Hepatocyte (in vitro differentiated cells): Measurements from ENCODE around the gene FLII. TPM values are rescaled to one million over a fixed set of nuclear protein-coding genes. Genes with fewer than 3 reads are reported as not detected.

ENCODE experiments used
- DNase-seq: peaks from one replicate; pipeline ENCODE4 v3.0.0-alpha.2; 2016; ENCODE audit warnings: low spot score
- H2AFZ ChIP-seq: fragments of 200-600 bp; sonication (generic); 2 replicates; pipeline ENCODE4 v1.6.0; 2016; ENCODE audit warnings: antibody characterized with exemption, mild to moderate bottlenecking
- H3K27ac ChIP-seq: fragments of 200-600 bp; sonication (generic); 2 replicates; pipeline ENCODE4 v1.5.1; 2016; ENCODE audit warnings: mild to moderate bottlenecking
- H3K27me3 ChIP-seq: fragments of 200-600 bp; sonication (generic); 2 replicates; pipeline ENCODE4 v1.6.1; 2016
- H3K36me3 ChIP-seq: fragments of 200-600 bp; sonication (generic); replicated peaks from 2 replicates; pipeline ENCODE4 v1.5.1; 2016; ENCODE audit warnings: low read depth; ENCODE audit not compliant: insufficient read depth
- H3K4me1 ChIP-seq: fragments of 200-600 bp; sonication (generic); 2 replicates; pipeline ENCODE4 v1.5.1; 2016; ENCODE audit warnings: mild to moderate bottlenecking, moderate library complexity; ENCODE audit not compliant: insufficient read depth
- H3K4me2 ChIP-seq: fragments of 200-600 bp; sonication (generic); 2 replicates; pipeline ENCODE4 v1.6.0; 2016
- H3K4me3 ChIP-seq: fragments of 200-600 bp; sonication (generic); 2 replicates; pipeline ENCODE4 v1.5.1; 2016; ENCODE audit warnings: mild to moderate bottlenecking
- H3K79me2 ChIP-seq: fragments of 200-600 bp; sonication (generic); 2 replicates; pipeline ENCODE4 v1.6.0; 2017; ENCODE audit warnings: mild to moderate bottlenecking
- H3K9me2 ChIP-seq: fragments of 200-600 bp; sonication (generic); replicated peaks from 2 replicates; pipeline ENCODE4 v1.6.0; 2017; ENCODE audit warnings: mild to moderate bottlenecking; ENCODE audit not compliant: insufficient read depth
- H3K9me3 ChIP-seq: fragments of 200-600 bp; sonication (generic); 2 replicates; pipeline ENCODE4 v1.5.1; 2016; ENCODE audit warnings: low read depth, mild to moderate bottlenecking
- H4K20me1 ChIP-seq: fragments of 200-600 bp; sonication (generic); 2 replicates; pipeline ENCODE4 v1.6.0; 2016; ENCODE audit warnings: mild to moderate bottlenecking; ENCODE audit not compliant: insufficient read depth, poor library complexity, severe bottlenecking
- EZH2 ChIP-seq: fragments of 200-600 bp; sonication (generic); IDR thresholded peaks from 2 replicates; pipeline ENCODE4 v1.6.1; 2016; ENCODE audit warnings: antibody characterized with exemption, mild to moderate bottlenecking, borderline replicate concordance
- EZH2phosphoT487 ChIP-seq: fragments of 200-600 bp; sonication (generic); IDR thresholded peaks from one replicate; pipeline ENCODE4 v1.6.1; 2018; ENCODE audit warnings: antibody characterized with exemption, mild to moderate bottlenecking, low read depth, moderate library complexity; ENCODE audit not compliant: unreplicated experiment, severe bottlenecking
- WGBS: methylation state at CpG from one replicate; pipeline ENCODE4 v1.1.6; 2016; ENCODE audit warnings: low lambda C conversion rate; ENCODE audit errors: missing lambda C conversion rate; 5-methylcytosine and 5-hydroxymethylcytosine counted together
- polyA plus RNA-seq: library from polyadenylated mRNA; unstranded; fragments of >200 nt; fragmentation: Nextera tagmentation; extraction: Ambion mirVana; gene quantifications from 2 replicates; pipeline ENCODE4 v1.2.1, GENCODE V29; 2016
- total RNA-seq: library from RNA; depleted of rRNA; stranded (reverse); fragments of >200 nt; gene quantifications from 2 replicates; pipeline ENCODE4 v1.2.3, GENCODE V29; 2014
- TF ChIP-seq, protein P1 (sequence below): fragments of 200-600 bp; sonication (generic); IDR thresholded peaks from 2 replicates; pipeline ENCODE4 v1.5.1; 2016; ENCODE audit warnings: antibody characterized with exemption, mild to moderate bottlenecking; ENCODE audit not compliant: poor library complexity

Gene FLII
- total and polyA plus RNA-seq, 2 experiments from 2014 or later: 142 to 188 TPM

DNA sequence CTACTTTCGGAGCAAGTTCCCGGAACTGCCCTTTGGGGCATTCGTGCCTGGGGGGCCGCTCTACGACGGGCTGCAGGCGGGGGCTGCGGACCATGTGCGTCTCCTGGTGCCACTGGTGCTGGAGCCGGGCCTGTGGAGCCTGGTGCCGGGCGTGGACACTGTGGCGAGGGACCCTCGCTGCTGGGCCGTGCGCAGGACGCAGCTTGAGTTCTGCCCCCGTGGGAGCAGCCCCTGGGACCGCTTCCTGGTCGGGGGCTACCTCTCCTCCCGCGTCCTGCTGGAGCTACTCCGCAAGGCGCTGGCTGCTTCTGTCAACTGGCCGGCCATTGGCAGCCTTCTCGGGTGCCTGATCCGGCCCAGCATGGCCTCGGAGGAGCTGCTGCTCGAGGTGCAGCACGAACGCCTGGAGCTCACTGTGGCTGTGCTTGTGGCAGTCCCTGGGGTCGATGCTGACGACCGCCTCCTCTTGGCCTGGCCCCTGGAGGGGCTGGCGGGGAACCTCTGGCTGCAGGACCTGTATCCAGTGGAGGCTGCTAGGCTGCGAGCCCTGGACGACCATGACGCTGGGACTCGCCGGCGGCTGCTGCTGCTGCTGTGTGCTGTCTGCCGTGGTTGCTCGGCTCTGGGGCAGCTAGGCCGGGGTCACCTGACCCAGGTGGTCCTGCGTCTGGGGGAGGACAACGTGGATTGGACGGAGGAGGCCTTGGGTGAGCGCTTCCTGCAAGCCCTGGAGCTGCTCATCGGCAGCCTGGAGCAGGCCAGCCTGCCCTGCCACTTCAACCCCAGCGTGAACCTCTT lies 5.5 kb upstream of the FLII start:
- no peaks in the 10 kb centered on the region for H3K36me3 ChIP-seq
- H2AFZ ChIP-seq: no peak overlapping the region
- H4K20me1 ChIP-seq: no peaks in the 10 kb centered on the region
- no peaks in the 10 kb centered on the region for H3K9me3 ChIP-seq
- H3K4me2 ChIP-seq: no peak overlapping the region
- H3K9me2 ChIP-seq: no peaks in the 10 kb centered on the region
- DNase-seq: no peak
- peaks cover 14% of the 10 kb centered on the region for H3K4me1 ChIP-seq
- no peak overlapping the region for H3K27ac ChIP-seq
- peaks cover 21% of the 10 kb centered on the region for H3K79me2 ChIP-seq
- TF ChIP-seq EZH2 (no peak), EZH2phosphoT487 (no peak)
- TF ChIP-seq, protein P1, sequence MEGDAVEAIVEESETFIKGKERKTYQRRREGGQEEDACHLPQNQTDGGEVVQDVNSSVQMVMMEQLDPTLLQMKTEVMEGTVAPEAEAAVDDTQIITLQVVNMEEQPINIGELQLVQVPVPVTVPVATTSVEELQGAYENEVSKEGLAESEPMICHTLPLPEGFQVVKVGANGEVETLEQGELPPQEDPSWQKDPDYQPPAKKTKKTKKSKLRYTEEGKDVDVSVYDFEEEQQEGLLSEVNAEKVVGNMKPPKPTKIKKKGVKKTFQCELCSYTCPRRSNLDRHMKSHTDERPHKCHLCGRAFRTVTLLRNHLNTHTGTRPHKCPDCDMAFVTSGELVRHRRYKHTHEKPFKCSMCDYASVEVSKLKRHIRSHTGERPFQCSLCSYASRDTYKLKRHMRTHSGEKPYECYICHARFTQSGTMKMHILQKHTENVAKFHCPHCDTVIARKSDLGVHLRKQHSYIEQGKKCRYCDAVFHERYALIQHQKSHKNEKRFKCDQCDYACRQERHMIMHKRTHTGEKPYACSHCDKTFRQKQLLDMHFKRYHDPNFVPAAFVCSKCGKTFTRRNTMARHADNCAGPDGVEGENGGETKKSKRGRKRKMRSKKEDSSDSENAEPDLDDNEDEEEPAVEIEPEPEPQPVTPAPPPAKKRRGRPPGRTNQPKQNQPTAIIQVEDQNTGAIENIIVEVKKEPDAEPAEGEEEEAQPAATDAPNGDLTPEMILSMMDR: no peak
- WGBS: 98% methylated on average over 48 of the region's 50 CpGs
- no peak overlapping the region for H3K4me3 ChIP-seq
- no peaks in the 10 kb centered on the region for H3K27me3 ChIP-seq

DNA sequence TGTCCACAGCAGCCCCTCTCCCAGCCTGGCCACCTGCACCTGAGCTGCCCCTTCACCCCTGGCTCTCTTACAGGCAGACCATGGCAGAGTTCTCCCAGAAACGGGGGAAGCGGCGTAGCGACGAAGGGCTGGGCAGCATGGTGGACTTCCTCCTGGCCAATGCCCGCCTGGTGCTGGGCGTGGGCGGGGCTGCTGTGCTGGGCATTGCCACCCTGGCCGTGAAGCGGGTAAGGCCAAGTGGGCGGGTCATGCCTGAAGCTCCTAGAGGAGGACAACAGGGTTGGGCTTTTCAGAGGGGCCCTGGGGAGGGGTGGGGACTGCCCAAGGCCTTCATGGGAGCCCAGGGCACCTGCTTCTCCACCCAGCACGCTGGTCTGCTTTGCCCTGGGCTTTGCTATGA lies 4.1 kb upstream of the FLII start:
- no peaks in the 10 kb centered on the region for H3K27me3 ChIP-seq
- H3K79me2 ChIP-seq: peaks cover 30% of the 10 kb centered on the region
- H3K4me2 ChIP-seq: no peak overlapping the region
- TF ChIP-seq, protein P1: no peak
- TF ChIP-seq EZH2 (no peak), EZH2phosphoT487 (no peak)
- 98% methylated on average over 11 of the region's 12 CpGs for WGBS
- H3K4me3 ChIP-seq: no peak overlapping the region
- peaks cover under 1% of the 10 kb centered on the region for H4K20me1 ChIP-seq
- H3K9me2 ChIP-seq: no peaks in the 10 kb centered on the region
- no peak overlapping the region for H3K27ac ChIP-seq
- no peaks in the 10 kb centered on the region for H3K9me3 ChIP-seq
- H2AFZ ChIP-seq: no peak overlapping the region
- no peak for DNase-seq
- no peaks in the 10 kb centered on the region for H3K36me3 ChIP-seq
- H3K4me1 ChIP-seq: peaks cover 18% of the 10 kb centered on the region

- H3K9me2 ChIP-seq: no peaks in the 10 kb centered on the region
- H3K4me3 ChIP-seq: no peak overlapping the region
- TF ChIP-seq, protein P1: no peak
- TF ChIP-seq EZH2: no peak
- TF ChIP-seq EZH2phosphoT487: no peak
- DNase-seq: no peak
- no peaks in the 10 kb centered on the region for H3K36me3 ChIP-seq
- peak overlapping the region; percentile 95 for H3K27ac ChIP-seq
- H3K4me2 ChIP-seq: peak overlapping the region; percentile 96
- no peaks in the 10 kb centered on the region for H3K27me3 ChIP-seq
- H4K20me1 ChIP-seq: peaks cover 6% of the 10 kb centered on the region
- H3K79me2 ChIP-seq: peaks cover 35% of the 10 kb centered on the region
- WGBS: 88% methylated on average over 2 of the region's 2 CpGs
- no peaks in the 10 kb centered on the region for H3K9me3 ChIP-seq
- no peak overlapping the region for H2AFZ ChIP-seq
- H3K4me1 ChIP-seq: peaks cover 24% of the 10 kb centered on the region
These were observed 3.6 kb upstream of the FLII start for GRCh38 chr17:18262111-18262510.
